Vagina (tissue), 2 donors: ENCODE measurements around the gene OR2T6.
"Not testable (repeated sequence)": the region's sequence is repeated elsewhere in the genome, so short reads cannot be mapped to it uniquely, and the experiment has no call there.

ENCODE experiments used
- POLR2A ChIP-seq, 2 donors: fragments of 450-650 bp; IDR thresholded peaks; one replicate each; pipeline ENCODE4 v1.6.1; 2017; ENCODE audit warnings: antibody characterized with exemption in 2 of 2, mild to moderate bottlenecking in 2 of 2, moderate library complexity in 2 of 2
- TF ChIP-seq, protein P1 (sequence below), 3 experiments: fragments of 450-650 bp in 2 of 3; fragments of 200-600 bp in 1 of 3; sonication (generic) in 1 of 3; IDR thresholded peaks; one replicate each; pipeline ENCODE4 v1.5.1; 2017 to 2019; ENCODE audit warnings: antibody characterized with exemption in 3 of 3, mild to moderate bottlenecking in 2 of 3, moderate library complexity in 2 of 3

DNA sequence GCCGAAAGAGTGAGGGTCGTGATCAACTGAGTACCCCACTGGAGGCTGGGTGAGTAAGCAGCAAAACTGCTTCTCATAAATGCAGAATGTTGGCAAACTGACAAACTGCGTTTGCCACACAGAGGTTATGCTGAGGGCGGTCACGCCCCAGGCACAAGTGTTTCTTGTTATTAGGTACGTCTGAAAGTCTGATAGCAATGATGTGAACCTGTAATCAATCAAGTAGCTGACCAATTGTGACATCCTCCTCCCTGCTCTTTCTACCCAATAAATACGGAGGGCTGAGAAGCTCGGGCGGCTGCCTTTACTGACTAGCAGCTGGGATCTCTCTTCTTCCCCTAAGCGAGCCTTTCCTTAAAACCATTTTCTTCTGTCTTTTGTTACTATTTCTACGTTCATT lies 56.1 kb downstream of the OR2T6 start:
- TF ChIP-seq, protein P1, sequence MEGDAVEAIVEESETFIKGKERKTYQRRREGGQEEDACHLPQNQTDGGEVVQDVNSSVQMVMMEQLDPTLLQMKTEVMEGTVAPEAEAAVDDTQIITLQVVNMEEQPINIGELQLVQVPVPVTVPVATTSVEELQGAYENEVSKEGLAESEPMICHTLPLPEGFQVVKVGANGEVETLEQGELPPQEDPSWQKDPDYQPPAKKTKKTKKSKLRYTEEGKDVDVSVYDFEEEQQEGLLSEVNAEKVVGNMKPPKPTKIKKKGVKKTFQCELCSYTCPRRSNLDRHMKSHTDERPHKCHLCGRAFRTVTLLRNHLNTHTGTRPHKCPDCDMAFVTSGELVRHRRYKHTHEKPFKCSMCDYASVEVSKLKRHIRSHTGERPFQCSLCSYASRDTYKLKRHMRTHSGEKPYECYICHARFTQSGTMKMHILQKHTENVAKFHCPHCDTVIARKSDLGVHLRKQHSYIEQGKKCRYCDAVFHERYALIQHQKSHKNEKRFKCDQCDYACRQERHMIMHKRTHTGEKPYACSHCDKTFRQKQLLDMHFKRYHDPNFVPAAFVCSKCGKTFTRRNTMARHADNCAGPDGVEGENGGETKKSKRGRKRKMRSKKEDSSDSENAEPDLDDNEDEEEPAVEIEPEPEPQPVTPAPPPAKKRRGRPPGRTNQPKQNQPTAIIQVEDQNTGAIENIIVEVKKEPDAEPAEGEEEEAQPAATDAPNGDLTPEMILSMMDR (IDR thresholded peaks at IDR 0.05) = not testable (repeated sequence)
- not testable (repeated sequence) for TF ChIP-seq POLR2A (IDR thresholded peaks at IDR 0.05)
